SK-N-MC (cell line): ENCODE measurements around the gene KRT14.

Source experiments
- DNase-seq: peaks from one replicate; pipeline ENCODE4 v3.0.0-alpha.2; 2011; ENCODE audit warnings: low read depth, low spot score
- H3K27ac ChIP-seq: fragments of 200-600 bp; sonication (generic); 2 replicates; pipeline ENCODE4 v1.5.1; 2016; ENCODE audit warnings: mixed run types
- H3K36me3 ChIP-seq: fragments of 200-600 bp; sonication (generic); 2 replicates; pipeline ENCODE4 v1.6.1; 2017; ENCODE audit warnings: antibody characterized with exemption, low read length, mixed read lengths; ENCODE audit not compliant: insufficient read depth
- H3K4me3 ChIP-seq: fragments of 200-600 bp; sonication (generic); 2 replicates; pipeline ENCODE4 v1.5.1; 2016
- H3K9ac ChIP-seq: fragments of 200-600 bp; sonication (generic); 2 replicates; pipeline ENCODE4 v1.8.0; 2017; ENCODE audit warnings: mixed run types, mixed read lengths; ENCODE audit not compliant: insufficient read length
- H3K9me3 ChIP-seq: fragments of 200-600 bp; sonication (generic); 2 replicates; pipeline ENCODE4 v1.6.1; 2017; ENCODE audit warnings: low read depth, mild to moderate bottlenecking, antibody characterized with exemption, low read length, moderate library complexity, mixed read lengths
- EZH2 ChIP-seq: fragments of 200-600 bp; sonication (generic); IDR thresholded peaks from one replicate; pipeline ENCODE4 v1.6.1; 2017; ENCODE audit warnings: antibody characterized with exemption
- FOXP2 ChIP-seq: optimal IDR thresholded peaks from 2 replicates; pipeline ENCODE3; 2011; ENCODE audit warnings: mild to moderate bottlenecking, moderate library complexity; ENCODE audit not compliant: insufficient read depth; ENCODE audit errors: extremely low read length, control extremely low read depth
- POLR2AphosphoS5 ChIP-seq: IDR thresholded peaks from 2 replicates; pipeline ENCODE4 v1.6.1; 2012; ENCODE audit warnings: mild to moderate bottlenecking, low read depth, low read length, borderline replicate concordance

Gene KRT14

DNA sequence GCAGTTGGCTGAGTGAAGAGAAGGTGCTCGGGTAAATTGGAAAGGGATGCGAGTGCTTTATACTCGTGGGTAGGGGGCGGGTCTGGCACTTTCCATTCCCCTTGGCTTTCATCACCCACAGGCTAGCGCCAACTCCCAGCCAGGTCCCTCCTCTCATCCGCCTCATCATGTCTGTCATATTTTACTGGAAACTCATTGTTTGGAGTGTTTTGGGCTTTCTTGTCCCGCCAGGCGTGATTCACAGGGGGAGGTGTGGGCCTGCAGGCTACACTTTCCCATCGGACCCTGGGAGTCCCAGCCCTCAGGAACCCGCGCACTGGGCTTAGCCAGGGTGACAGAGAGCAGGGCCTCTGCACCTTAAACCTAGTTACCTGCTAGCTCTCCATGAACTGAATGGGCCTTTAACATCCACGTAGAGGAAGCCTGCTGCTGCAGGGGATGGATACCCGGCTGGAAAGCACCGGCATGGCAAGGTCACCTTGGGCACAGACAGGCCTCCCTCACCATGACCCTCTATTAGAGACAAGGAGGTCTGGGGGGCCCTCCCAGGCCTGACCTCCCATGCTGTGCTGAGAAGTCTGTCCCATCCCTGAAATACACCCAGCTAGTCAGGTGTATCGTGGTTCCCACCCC is at the start of gene KRT14:
TSS of gene KRT14 (minus strand) at position 33 of the 633 bp plus-strand sequence. CDS start 61 bp downstream, outside the sequence.
- Histone ChIP-seq H3K27ac (no peak within 1 kb of the TSS), H3K9ac (no peak within 1 kb of the TSS), H3K4me3 (no peak within 1 kb of the TSS), H3K36me3 (no peaks in the 10 kb centered on the region), H3K9me3 (no peaks in the 10 kb centered on the region)
- TF ChIP-seq EZH2: no peak
- TF ChIP-seq POLR2AphosphoS5: no peak
- TF ChIP-seq FOXP2: no peak
- DNase-seq: no peak

DNA sequence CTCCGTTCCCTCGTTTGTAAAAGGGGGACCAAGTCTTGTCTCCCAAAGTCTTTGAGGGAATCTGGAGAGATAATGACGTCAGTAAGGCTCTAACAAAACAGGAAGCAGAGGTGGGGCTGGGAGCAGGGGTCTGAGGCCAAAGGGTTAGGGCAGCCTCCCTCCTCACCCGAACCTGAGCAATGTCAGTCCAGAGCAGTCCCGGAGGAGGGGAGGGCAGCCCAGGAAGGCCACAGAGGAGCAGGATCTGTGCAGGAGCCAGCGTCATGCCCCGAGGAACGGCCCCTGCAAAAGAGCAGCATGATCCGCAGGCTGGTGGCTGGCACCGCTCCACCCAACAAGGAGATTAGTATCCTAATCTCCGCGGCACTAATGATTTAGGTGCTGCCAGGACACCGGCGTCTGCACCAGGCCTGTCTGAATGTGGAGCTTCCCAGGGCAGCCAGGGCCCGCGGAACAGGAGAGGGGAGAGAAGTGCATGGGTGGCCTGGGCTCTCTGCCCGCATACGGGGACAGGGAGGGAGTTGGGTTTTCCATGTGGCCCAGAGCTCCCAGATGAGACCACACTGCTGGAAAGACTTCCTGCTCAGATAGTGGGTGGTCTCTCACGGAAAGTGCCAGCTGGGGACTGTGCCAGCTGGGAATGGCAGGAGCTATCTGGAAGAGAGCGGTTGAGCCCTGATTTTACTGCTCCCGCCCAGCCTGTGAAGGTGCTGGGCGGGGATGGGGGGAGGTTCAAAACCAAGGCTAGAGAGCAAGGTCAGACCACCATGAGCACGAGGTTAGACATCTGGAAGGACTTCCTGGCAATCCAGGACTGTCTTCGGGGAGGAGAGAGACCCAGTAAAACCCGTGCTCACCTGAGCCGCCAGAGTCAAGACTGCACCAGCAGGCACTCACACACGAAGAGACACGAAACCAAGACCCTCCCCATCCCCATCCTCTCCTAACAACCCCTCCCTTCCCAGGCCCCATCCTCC is 48.7 kb upstream of the KRT14 start:
- TF ChIP-seq EZH2 (no peak), POLR2AphosphoS5 (no peak), FOXP2 (no peak)
- no peak for DNase-seq
- Histone ChIP-seq H3K4me3 (no peak overlapping the region), H3K27ac (peak overlapping the region; percentile 55), H3K9ac (peak overlapping the region; percentile 11), H3K36me3 (no peaks in the 10 kb centered on the region), H3K9me3 (no peaks in the 10 kb centered on the region)

DNA sequence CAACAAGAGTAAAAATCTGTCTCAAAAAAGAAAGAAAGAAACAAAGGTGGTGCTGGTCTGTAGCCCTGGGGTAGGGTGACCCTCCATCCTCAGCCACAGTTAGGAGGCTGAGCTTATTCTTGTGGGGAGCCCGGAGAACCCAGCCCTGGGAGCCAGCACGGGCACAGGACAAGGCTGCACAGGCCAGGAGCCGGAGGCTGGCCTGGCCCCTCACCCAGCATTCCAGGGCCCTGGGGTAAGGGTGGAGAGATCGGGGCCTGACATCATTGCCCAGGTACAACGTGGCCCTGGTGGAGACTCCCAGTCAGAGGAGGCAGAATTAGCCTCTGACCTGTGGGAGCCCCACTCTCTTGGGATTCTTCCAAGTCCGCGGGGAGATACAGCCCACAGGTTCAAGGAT is 47.9 kb upstream of the KRT14 start:
- no peak for DNase-seq
- no peaks in the 10 kb centered on the region for H3K36me3 ChIP-seq
- no peak overlapping the region for H3K4me3 ChIP-seq
- H3K27ac ChIP-seq: peak overlapping the region; percentile 55; the same call in 1 of the 2 replicates
- no peaks in the 10 kb centered on the region for H3K9me3 ChIP-seq
- no peak overlapping the region for H3K9ac ChIP-seq
- TF ChIP-seq EZH2: no peak
- no peak for TF ChIP-seq FOXP2
- no peak for TF ChIP-seq POLR2AphosphoS5

DNA sequence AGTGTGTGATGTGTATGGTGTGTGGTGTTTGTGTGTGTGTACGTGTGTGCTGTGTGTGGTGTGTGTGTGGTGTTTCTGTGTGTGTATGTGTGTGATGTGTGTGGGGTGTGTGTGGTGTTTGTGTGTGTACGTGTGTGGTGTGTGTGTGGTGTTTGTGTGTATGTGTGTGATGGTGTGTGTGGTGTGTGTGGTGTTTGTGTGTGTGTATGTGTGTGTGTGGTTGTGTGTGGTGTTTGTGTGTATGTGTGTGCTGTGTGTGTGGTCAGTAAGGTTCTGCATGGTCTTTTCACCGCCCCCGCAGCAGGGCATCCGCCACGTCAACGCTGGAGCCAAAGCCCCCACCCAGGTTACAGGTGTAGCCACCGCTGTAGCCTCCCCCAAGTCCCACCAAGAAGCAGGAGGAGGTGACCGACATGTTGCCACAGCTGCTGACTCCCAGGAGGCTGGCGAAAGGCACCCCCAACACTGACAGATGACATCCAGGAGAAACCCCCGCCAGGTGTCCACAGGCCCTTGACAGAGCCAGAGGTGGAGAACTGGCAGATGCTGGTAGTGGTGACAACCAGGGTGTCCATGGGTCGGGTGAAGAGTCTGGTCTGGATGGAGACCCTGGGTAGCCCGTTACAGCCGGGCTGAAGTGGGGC is 47.0 kb upstream of the KRT14 start:
- H3K36me3 ChIP-seq: no peaks in the 10 kb centered on the region
- TF ChIP-seq EZH2 (no peak), FOXP2 (no peak), POLR2AphosphoS5 (no peak)

DNA sequence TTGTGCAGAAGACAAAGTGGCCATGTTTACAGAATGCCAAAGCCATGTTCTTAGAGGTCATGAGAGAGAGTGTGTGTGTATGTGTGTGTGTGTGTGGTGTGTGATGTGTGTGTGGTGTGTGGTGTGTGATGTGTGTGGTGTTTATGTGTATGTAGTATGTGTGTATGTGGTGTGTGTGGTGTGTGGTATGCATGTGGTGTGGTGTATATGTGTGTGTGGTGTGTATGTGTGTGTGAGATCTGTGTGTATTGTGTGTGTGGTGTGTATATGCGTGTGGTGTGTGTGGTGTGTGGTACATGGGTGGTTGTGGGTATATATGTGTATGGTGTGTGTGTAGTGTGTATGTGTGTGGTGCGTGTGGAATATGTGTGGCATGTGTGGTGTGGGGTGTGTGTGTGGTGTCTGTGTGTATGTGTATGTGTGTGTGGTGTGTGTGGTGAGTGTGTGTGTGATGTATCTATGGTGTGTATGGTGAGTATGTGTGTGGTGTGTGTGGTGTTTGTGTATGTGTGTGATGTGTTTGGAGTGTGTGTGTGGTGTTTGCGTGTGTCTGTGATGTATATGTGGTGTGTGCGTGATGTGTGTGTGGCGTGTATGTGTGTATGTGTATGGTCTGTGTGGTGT is 45.9 kb upstream of the KRT14 start:
- Histone ChIP-seq H3K27ac (no peak overlapping the region), H3K4me3 (no peak overlapping the region), H3K9me3 (no peaks in the 10 kb centered on the region), H3K36me3 (no peaks in the 10 kb centered on the region), H3K9ac (no peak overlapping the region)
- TF ChIP-seq POLR2AphosphoS5 (no peak), EZH2 (no peak), FOXP2 (no peak)
- DNase-seq: no peak

More for the DNA sequence above, 47.0 kb upstream of the KRT14 start:
- no peaks in the 10 kb centered on the region for H3K9me3 ChIP-seq
- no peak overlapping the region for H3K4me3 ChIP-seq
- no peak for DNase-seq
- H3K27ac ChIP-seq: no peak overlapping the region
- H3K9ac ChIP-seq: no peak overlapping the region

DNA sequence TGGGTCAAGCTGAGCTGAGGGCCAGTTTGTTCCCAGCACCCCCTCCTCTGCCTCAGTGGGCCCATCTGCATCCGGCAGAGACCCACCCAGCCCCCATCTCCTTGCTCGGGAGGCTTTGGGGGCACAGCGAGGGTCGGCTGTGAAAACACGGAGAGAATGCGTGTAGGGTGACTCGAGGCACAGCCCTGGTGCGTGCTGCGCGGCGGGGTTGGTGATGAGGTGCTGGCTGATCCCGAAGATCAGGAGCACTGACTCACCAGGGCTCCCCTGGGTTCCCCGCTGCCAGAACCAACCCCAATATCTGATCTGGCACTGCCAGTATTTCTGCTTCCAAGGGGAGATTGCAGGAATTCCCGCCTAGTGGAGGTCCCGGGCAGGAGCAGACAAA is 45.2 kb upstream of the KRT14 start:
- H3K4me3 ChIP-seq: no peak overlapping the region
- TF ChIP-seq EZH2 (no peak), POLR2AphosphoS5 (no peak), FOXP2 (no peak)

DNA sequence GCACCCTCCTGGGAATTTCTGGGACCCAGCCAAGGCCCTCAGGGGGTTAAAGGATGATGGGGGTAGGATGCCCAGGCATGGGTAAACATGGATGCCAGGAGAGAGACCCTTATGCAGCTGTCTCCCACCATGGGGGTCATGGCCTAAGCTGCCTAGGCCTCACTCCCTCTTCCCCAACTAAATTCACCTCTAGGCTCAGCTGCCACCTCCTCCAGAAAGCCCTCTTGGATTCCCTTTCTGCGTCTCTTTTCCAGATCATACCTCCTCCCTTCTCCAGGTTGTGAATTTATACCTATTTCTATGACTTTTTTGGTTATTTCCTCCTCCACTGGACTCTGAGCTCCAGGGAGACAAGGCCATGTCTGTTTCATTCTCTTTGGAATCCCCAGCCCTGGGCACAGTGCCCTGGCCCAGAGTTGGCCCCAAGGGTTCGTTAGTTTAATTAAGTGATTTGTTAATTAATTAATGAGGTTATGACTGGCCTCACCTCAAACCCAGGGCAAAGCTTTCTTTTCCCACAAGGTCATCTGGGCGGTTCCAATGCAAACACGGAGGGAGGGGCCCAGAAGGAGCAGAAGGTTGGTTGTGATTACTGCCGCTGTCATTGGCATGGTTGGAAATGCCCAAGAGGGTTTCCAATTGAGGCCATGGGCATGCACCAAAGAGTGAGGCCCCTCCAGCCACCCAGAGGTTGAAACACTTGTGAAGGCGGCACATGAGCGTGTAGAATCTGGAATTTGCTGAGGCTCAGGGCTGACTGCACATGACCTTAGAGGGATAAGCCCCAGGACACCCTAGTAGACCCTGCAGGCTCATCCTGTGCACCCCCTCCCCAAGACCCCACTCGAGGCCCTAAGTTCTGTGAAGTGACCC is 44.6 kb upstream of the KRT14 start:
- TF ChIP-seq EZH2 (no peak), FOXP2 (no peak), POLR2AphosphoS5 (no peak)
- H3K36me3 ChIP-seq: no peaks in the 10 kb centered on the region
- no peak for DNase-seq
- no peak overlapping the region for H3K27ac ChIP-seq
- H3K9me3 ChIP-seq: no peaks in the 10 kb centered on the region
- H3K4me3 ChIP-seq: no peak overlapping the region
- H3K9ac ChIP-seq: no peak overlapping the region

More for the DNA sequence above, 45.2 kb upstream of the KRT14 start:
- no peak overlapping the region for H3K27ac ChIP-seq
- DNase-seq: no peak
- H3K9ac ChIP-seq: no peak overlapping the region
- no peaks in the 10 kb centered on the region for H3K36me3 ChIP-seq
- H3K9me3 ChIP-seq: no peaks in the 10 kb centered on the region
